HEK293 (cell line): ENCODE measurements around the gene COL8A1.

ENCODE experiments used
- CTCF ChIA-PET: fragments of 350-600 bp; formaldehyde crosslinking; extraction: SDS; loops from one replicate; lab custom pipeline; 2021; ENCODE audit warnings: antibody characterized with exemption; lab: Yijun Ruan, JAX
- POLR2A ChIA-PET: fragments of 300-600 bp; formaldehyde crosslinking; extraction: SDS; loops from one replicate; lab custom pipeline; 2020; ENCODE audit warnings: antibody characterized with exemption, inconsistent platforms; lab: Yijun Ruan, JAX
- H3K27ac ChIP-seq: fragments of 200-500 bp; sonication (Bioruptor generic); 2 replicates; pipeline ENCODE4 v1.5.1; 2014; ENCODE audit warnings: low read depth, low read length, control low read depth, inconsistent platforms; ENCODE audit errors: extremely low read depth
- H3K36me3 ChIP-seq, 2 experiments: fragments of 200-500 bp in 1 of 2; sonication (Bioruptor generic) in 1 of 2; 1 replicate in 1 of 2; 2 replicates in 1 of 2; pipeline ENCODE4 v1.5.1; 2014 to 2017; ENCODE audit warnings: inconsistent platforms in 2 of 2, low read length in 2 of 2; ENCODE audit not compliant: control insufficient read depth in 2 of 2, insufficient read depth in 1 of 2
- H3K4me1 ChIP-seq: fragments of 200-500 bp; sonication (Bioruptor generic); 2 replicates; pipeline ENCODE4 v1.5.1; 2014; ENCODE audit warnings: mild to moderate bottlenecking, low read length, inconsistent platforms; ENCODE audit not compliant: control insufficient read depth, insufficient read depth
- H3K4me3 ChIP-seq: 2 replicates; pipeline ENCODE4 v1.5.1; 2011; ENCODE audit warnings: low read depth, mild to moderate bottlenecking, control low read depth, low read length, moderate library complexity
- H3K9me3 ChIP-seq: fragments of 200-500 bp; sonication (Bioruptor generic); 2 replicates; pipeline ENCODE4 v1.5.1; 2014; ENCODE audit warnings: low read depth, low read length, inconsistent platforms; ENCODE audit not compliant: control insufficient read depth, insufficient read depth
- CTCF ChIP-seq: fragments of 450-650 bp; formaldehyde crosslinking; IDR thresholded peaks from 2 replicates; pipeline ENCODE4 v1.5.1; 2016; ENCODE audit warnings: missing biosample characterization, missing genetic modification characterization
- KLF9 ChIP-seq: fragments of 450-650 bp; formaldehyde crosslinking; IDR thresholded peaks from 2 replicates; pipeline ENCODE4 v1.5.1; 2016; ENCODE audit warnings: missing biosample characterization, missing genetic modification characterization, low read depth
- PRDM1 ChIP-seq: fragments of 450-650 bp; formaldehyde crosslinking; IDR thresholded peaks from 2 replicates; pipeline ENCODE4; 2016; ENCODE audit warnings: missing biosample characterization, missing genetic modification characterization
- SALL2 ChIP-seq: fragments of 450-650 bp; formaldehyde crosslinking; IDR thresholded peaks from 2 replicates; pipeline ENCODE4 v1.5.0; 2017; ENCODE audit warnings: missing biosample characterization, mild to moderate bottlenecking, missing genetic modification characterization, borderline replicate concordance
- SCRT2 ChIP-seq: fragments of 450-650 bp; formaldehyde crosslinking; IDR thresholded peaks from 2 replicates; pipeline ENCODE4 v1.5.1; 2016; ENCODE audit warnings: missing biosample characterization, missing genetic modification characterization
- ZNF112 ChIP-seq: fragments of 450-650 bp; formaldehyde crosslinking; IDR thresholded peaks from 2 replicates; pipeline ENCODE4 v1.5.0; 2017; ENCODE audit warnings: missing biosample characterization, missing genetic modification characterization
- ZNF114 ChIP-seq: fragments of 450-650 bp; formaldehyde crosslinking; IDR thresholded peaks from 2 replicates; pipeline ENCODE4 v1.5.0; 2017; ENCODE audit warnings: missing biosample characterization, missing genetic modification characterization
- ZNF140 ChIP-seq: fragments of 450-650 bp; formaldehyde crosslinking; IDR thresholded peaks from 2 replicates; pipeline ENCODE4 v1.5.1; 2016; ENCODE audit warnings: missing biosample characterization, missing genetic modification characterization
- ZNF169 ChIP-seq: fragments of 450-650 bp; formaldehyde crosslinking; IDR thresholded peaks from 2 replicates; pipeline ENCODE4 v1.5.1; 2016; ENCODE audit warnings: missing biosample characterization, missing genetic modification characterization
- ZNF175 ChIP-seq: fragments of 450-650 bp; formaldehyde crosslinking; IDR thresholded peaks from 2 replicates; pipeline ENCODE4 v1.5.1; 2016; ENCODE audit warnings: missing biosample characterization, missing genetic modification characterization
- ZNF202 ChIP-seq: fragments of 450-650 bp; formaldehyde crosslinking; IDR thresholded peaks from 2 replicates; pipeline ENCODE4 v1.5.1; 2016; ENCODE audit warnings: missing biosample characterization, missing genetic modification characterization, borderline replicate concordance
- ZNF223 ChIP-seq: fragments of 450-650 bp; formaldehyde crosslinking; IDR thresholded peaks from 2 replicates; pipeline ENCODE4 v1.5.1; 2016; ENCODE audit warnings: missing biosample characterization, missing genetic modification characterization
- ZNF239 ChIP-seq: fragments of 450-650 bp; formaldehyde crosslinking; IDR thresholded peaks from 2 replicates; pipeline ENCODE4 v1.5.1; 2016; ENCODE audit warnings: missing biosample characterization, missing genetic modification characterization
- ZNF248 ChIP-seq: fragments of 450-650 bp; formaldehyde crosslinking; IDR thresholded peaks from 2 replicates; pipeline ENCODE4 v1.5.1; 2017; ENCODE audit warnings: missing biosample characterization, missing genetic modification characterization
- ZNF274 ChIP-seq, 2 experiments: fragments of 200-500 bp in 1 of 2; fragments of 450-650 bp in 1 of 2; sonication (Bioruptor generic) in 1 of 2; formaldehyde crosslinking in 1 of 2; IDR thresholded peaks; 2 replicates each; pipeline versions ENCODE4 v1.5.1 to v1.6.1; 2014 to 2016; ENCODE audit warnings: borderline replicate concordance in 1 of 2, inconsistent platforms in 1 of 2, low read length in 1 of 2, missing biosample characterization in 1 of 2, missing genetic modification characterization in 1 of 2
- ZNF362 ChIP-seq: fragments of 450-650 bp; formaldehyde crosslinking; IDR thresholded peaks from 2 replicates; pipeline ENCODE4 v1.5.1; 2016; ENCODE audit warnings: missing biosample characterization, missing genetic modification characterization
- ZNF366 ChIP-seq: fragments of 450-650 bp; formaldehyde crosslinking; conservative IDR thresholded peaks from 2 replicates; pipeline ENCODE4 v1.5.1; 2016; ENCODE audit warnings: missing biosample characterization, missing genetic modification characterization
- ZNF391 ChIP-seq: fragments of 450-650 bp; formaldehyde crosslinking; IDR thresholded peaks from 2 replicates; pipeline ENCODE4 v1.5.1; 2016; ENCODE audit warnings: low read depth, missing biosample characterization, missing genetic modification characterization, borderline replicate concordance
- ZNF510 ChIP-seq: fragments of 450-650 bp; formaldehyde crosslinking; IDR thresholded peaks from 2 replicates; pipeline ENCODE4 v1.5.1; 2018; ENCODE audit warnings: mild to moderate bottlenecking, missing genetic modification characterization, missing biosample characterization; ENCODE audit not compliant: insufficient replicate concordance
- ZNF596 ChIP-seq: fragments of 450-650 bp; IDR thresholded peaks from 2 replicates; pipeline ENCODE4 v1.5.0; 2018; ENCODE audit warnings: missing biosample characterization, mild to moderate bottlenecking, missing genetic modification characterization, moderate library complexity
- ZNF600 ChIP-seq: fragments of 450-650 bp; formaldehyde crosslinking; IDR thresholded peaks from 2 replicates; pipeline ENCODE4 v1.5.1; 2016; ENCODE audit warnings: missing biosample characterization, missing genetic modification characterization
- ZNF654 ChIP-seq: fragments of 450-650 bp; formaldehyde crosslinking; IDR thresholded peaks from 2 replicates; pipeline ENCODE4 v1.5.1; 2016; ENCODE audit warnings: low read depth, missing biosample characterization, missing genetic modification characterization
- ZNF707 ChIP-seq: fragments of 450-650 bp; formaldehyde crosslinking; IDR thresholded peaks from 2 replicates; pipeline ENCODE4 v1.5.1; 2016; ENCODE audit warnings: missing biosample characterization, missing genetic modification characterization
- ZNF843 ChIP-seq: fragments of 450-650 bp; formaldehyde crosslinking; IDR thresholded peaks from 2 replicates; pipeline ENCODE4 v1.5.1; 2016; ENCODE audit warnings: missing biosample characterization, missing genetic modification characterization
- ZSCAN5A ChIP-seq: fragments of 450-650 bp; formaldehyde crosslinking; IDR thresholded peaks from 2 replicates; pipeline ENCODE4 v1.5.1; 2016; ENCODE audit warnings: missing biosample characterization, missing genetic modification characterization
- TF ChIP-seq, protein P1 (sequence below): fragments of 450-650 bp; formaldehyde crosslinking; IDR thresholded peaks from 2 replicates; pipeline ENCODE4 v1.5.1; 2017; ENCODE audit warnings: missing biosample characterization, missing genetic modification characterization
- TF ChIP-seq, protein P2 (sequence below): fragments of 450-650 bp; formaldehyde crosslinking; IDR thresholded peaks from 2 replicates; pipeline ENCODE4 v1.5.1; 2017; ENCODE audit warnings: missing biosample characterization, mild to moderate bottlenecking, missing genetic modification characterization, moderate library complexity

The COL8A1 gene

GRCh38 chr3:99706410-99706809, 68.0 kb downstream of the COL8A1 start:
- CTCF ChIA-PET, result interaction anchor here (1.6 kb wide), 1 partner anchor 12 kb away, joined by 3 read pairs; no protein-coding TSS in a partner anchor
- POLR2A ChIA-PET, result no interaction called here
- H3K4me1 ChIP-seq, result no peaks in the 10 kb centered on the region

GRCh38 chr3:99708207-99708745, 69.9 kb downstream of the COL8A1 start:
- CTCF ChIA-PET, result no interaction called here
- POLR2A ChIA-PET, result no interaction called here
- no peak overlapping the region for H3K4me3 ChIP-seq

More at GRCh38 chr3:99706410-99706809, 68.0 kb downstream of the COL8A1 start:
- Histone ChIP-seq H3K9me3 (no peaks in the 10 kb centered on the region), H3K4me3 (no peak overlapping the region), H3K27ac (no peak overlapping the region), H3K36me3 (no peaks in the 10 kb centered on the region)
- TF ChIP-seq, protein P1, sequence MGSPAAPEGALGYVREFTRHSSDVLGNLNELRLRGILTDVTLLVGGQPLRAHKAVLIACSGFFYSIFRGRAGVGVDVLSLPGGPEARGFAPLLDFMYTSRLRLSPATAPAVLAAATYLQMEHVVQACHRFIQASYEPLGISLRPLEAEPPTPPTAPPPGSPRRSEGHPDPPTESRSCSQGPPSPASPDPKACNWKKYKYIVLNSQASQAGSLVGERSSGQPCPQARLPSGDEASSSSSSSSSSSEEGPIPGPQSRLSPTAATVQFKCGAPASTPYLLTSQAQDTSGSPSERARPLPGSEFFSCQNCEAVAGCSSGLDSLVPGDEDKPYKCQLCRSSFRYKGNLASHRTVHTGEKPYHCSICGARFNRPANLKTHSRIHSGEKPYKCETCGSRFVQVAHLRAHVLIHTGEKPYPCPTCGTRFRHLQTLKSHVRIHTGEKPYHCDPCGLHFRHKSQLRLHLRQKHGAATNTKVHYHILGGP (tag by site-specific recombination), result no peak
- TF ChIP-seq ZNF654 (tag by site-specific recombination) (no peak), ZNF596 (no peak), ZNF175 (no peak), ZNF843 (tag by site-specific recombination) (no peak), PRDM1 (tag by site-specific recombination) (no peak), ZNF112 (tag by site-specific recombination) (no peak), ZNF202 (no peak), ZNF248 (no peak), ZNF600 (tag by site-specific recombination) (no peak), ZNF366 (tag by site-specific recombination) (no peak), ZSCAN5A (no peak), ZNF239 (tag by site-specific recombination) (no peak), ZNF391 (tag by site-specific recombination) (no peak), ZNF140 (tag by site-specific recombination) (no peak)
- TF ChIP-seq, protein P2, sequence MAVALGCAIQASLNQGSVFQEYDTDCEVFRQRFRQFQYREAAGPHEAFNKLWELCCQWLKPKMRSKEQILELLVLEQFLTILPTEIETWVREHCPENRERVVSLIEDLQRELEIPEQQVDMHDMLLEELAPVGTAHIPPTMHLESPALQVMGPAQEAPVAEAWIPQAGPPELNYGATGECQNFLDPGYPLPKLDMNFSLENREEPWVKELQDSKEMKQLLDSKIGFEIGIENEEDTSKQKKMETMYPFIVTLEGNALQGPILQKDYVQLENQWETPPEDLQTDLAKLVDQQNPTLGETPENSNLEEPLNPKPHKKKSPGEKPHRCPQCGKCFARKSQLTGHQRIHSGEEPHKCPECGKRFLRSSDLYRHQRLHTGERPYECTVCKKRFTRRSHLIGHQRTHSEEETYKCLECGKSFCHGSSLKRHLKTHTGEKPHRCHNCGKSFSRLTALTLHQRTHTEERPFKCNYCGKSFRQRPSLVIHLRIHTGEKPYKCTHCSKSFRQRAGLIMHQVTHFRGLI (tag by site-specific recombination), result no peak

DNA sequence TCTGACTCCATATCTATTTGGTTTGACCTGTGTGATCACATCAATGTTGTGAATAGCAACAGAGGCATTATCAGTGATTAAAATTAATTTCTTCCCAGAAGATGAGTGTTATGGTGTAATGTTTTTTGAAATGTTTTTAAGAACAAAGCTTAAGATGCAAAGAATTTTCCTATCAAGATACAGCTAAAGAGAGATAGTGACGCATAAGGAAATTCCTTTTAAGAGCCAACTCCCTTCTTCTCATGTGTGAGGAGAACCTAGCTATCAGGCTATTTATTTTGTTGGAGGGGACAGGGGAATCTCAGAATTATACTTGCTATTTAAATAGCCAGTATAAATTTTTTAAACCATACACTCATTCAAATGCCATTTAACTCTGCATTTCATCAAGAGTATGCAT, 71.3 kb downstream of the COL8A1 start:
- ChIA-PET CTCF (interaction anchor here (0.6 kb wide), 1 partner anchor 18 kb away, joined by 3 read pairs; no protein-coding TSS in a partner anchor), POLR2A (no interaction called here)
- no peak overlapping the region for H3K4me3 ChIP-seq
- H3K36me3 ChIP-seq, result no peaks in the 10 kb centered on the region
- no peaks in the 10 kb centered on the region for H3K9me3 ChIP-seq
- H3K27ac ChIP-seq, result no peak overlapping the region
- H3K4me1 ChIP-seq, result no peaks in the 10 kb centered on the region
- TF ChIP-seq KLF9 (tag by site-specific recombination), result no peak
- no peak for TF ChIP-seq ZNF239 (tag by site-specific recombination)
- no peak for TF ChIP-seq CTCF (tag by site-specific recombination)
- TF ChIP-seq SALL2 (tag by site-specific recombination), result no peak
- no peak for TF ChIP-seq ZNF114 (tag by site-specific recombination)
- TF ChIP-seq ZNF169 (tag by site-specific recombination), result no peak
- TF ChIP-seq ZNF707 (tag by site-specific recombination), result no peak
- TF ChIP-seq ZNF223 (tag by site-specific recombination), result no peak
- TF ChIP-seq ZNF510 (tag by site-specific recombination), result no peak
- no peak for TF ChIP-seq ZNF362 (tag by site-specific recombination)

More at GRCh38 chr3:99708207-99708745, 69.9 kb downstream of the COL8A1 start:
- Histone ChIP-seq H3K4me1 (no peaks in the 10 kb centered on the region), H3K9me3 (no peaks in the 10 kb centered on the region), H3K36me3 (no peaks in the 10 kb centered on the region), H3K27ac (no peak overlapping the region)
- TF ChIP-seq SCRT2 (tag by site-specific recombination) (peak; percentile 36; the same call in 1 of the 2 replicates), ZNF274 (IDR thresholded peaks at IDR 0.05; ENCODE audit: low read length) (no peak), ZNF274 (tag by site-specific recombination; IDR thresholded peaks at IDR 0.05; ENCODE audit: borderline replicate concordance) (no peak)
